Endothelial cell of umbilical vein (primary cell): ENCODE data around the gene SNRNP35. TPM values are rescaled to one million over a fixed set of nuclear protein-coding genes. Genes with fewer than 3 reads are reported as not detected.
"Not testable (repeated sequence)": the region's sequence is repeated elsewhere in the genome, so short reads cannot be mapped to it uniquely, and the experiment has no call there.

Experiments used
- BruUV-seq: library from RNA; stranded (reverse); fragments of 400-500 nt; replicated peaks from 2 replicates; lab custom pipeline; 2021; lab: Mats Ljungman, UMichigan
- CTCF ChIA-PET: fragments of 300-600, 350-600 bp; sonication (Branson Sonifier 250); formaldehyde crosslinking; loops from one replicate; lab custom pipeline; 2021; ENCODE audit warnings: antibody characterized with exemption, inconsistent platforms; lab: Charles Lee
- POLR2A ChIA-PET: fragments of 300-600, 350-600 bp; sonication (Branson Sonifier 250); formaldehyde crosslinking; loops from one replicate; lab custom pipeline; 2021; ENCODE audit warnings: antibody characterized with exemption, inconsistent platforms; lab: Charles Lee
- DNase-seq: peaks from one replicate; pipeline ENCODE4 v3.0.0-alpha.2; 2011; ENCODE audit warnings: low read depth, low spot score
- FAIRE-seq: peaks from 2 replicates; lab custom pipeline; 2011; peaks lifted over from hg19 to GRCh38; lab: Jason Lieb, UNC
- H2AFZ ChIP-seq: 2 replicates; pipeline ENCODE4 v1.6.0; 2012; ENCODE audit warnings: low read depth, low read length, control low read depth, inconsistent platforms
- H3K27ac ChIP-seq: 2 replicates; pipeline ENCODE4 v1.5.1; 2011; ENCODE audit warnings: low read depth, mild to moderate bottlenecking, control low read depth, low read length, moderate library complexity; ENCODE audit not compliant: insufficient read depth
- H3K27me3 ChIP-seq, 2 experiments: 2 replicates each; pipeline versions ENCODE4 v1.6.0 to v1.6.1; 2011; ENCODE audit warnings: low read length in 2 of 2, mixed read lengths in 1 of 2; ENCODE audit not compliant: control insufficient read depth in 2 of 2, insufficient read depth in 2 of 2
- H3K36me3 ChIP-seq, 2 experiments: 2 replicates in 1 of 2; 3 replicates in 1 of 2; pipeline ENCODE4 v1.5.1; 2011; ENCODE audit warnings: low read length in 2 of 2, mild to moderate bottlenecking in 1 of 2, moderate library complexity in 1 of 2; ENCODE audit not compliant: control insufficient read depth in 2 of 2, insufficient read depth in 2 of 2; ENCODE audit errors: extremely low read depth in 1 of 2
- H3K4me1 ChIP-seq: 3 replicates; pipeline ENCODE4 v1.5.1; 2011; ENCODE audit warnings: mild to moderate bottlenecking, low read length; ENCODE audit not compliant: control insufficient read depth, insufficient read depth; ENCODE audit errors: extremely low read depth
- H3K4me2 ChIP-seq: 2 replicates; pipeline ENCODE4 v1.6.1; 2011; ENCODE audit warnings: low read length, control low read depth, mixed read lengths; ENCODE audit not compliant: insufficient read depth
- H3K4me3 ChIP-seq, 3 experiments: fragments of 200-600 bp in 1 of 3; sonication (generic), shearing (Covaris generic) in 1 of 3; replicated peaks in 1 of 3; 2 replicates each; pipeline ENCODE4 v1.5.1; 2011 to 2016; ENCODE audit warnings: control low read depth in 3 of 3, low read length in 3 of 3, mild to moderate bottlenecking in 2 of 3, inconsistent platforms in 1 of 3, low read depth in 1 of 3, moderate library complexity in 1 of 3; ENCODE audit not compliant: insufficient read depth in 1 of 3
- H3K79me2 ChIP-seq: 2 replicates; pipeline ENCODE4 v1.6.0; 2012; ENCODE audit warnings: low read length, inconsistent platforms; ENCODE audit not compliant: control insufficient read depth, insufficient read depth
- H3K9ac ChIP-seq: replicated peaks from 2 replicates; pipeline ENCODE3; 2011; ENCODE audit warnings: low read length, control low read depth; ENCODE audit not compliant: insufficient read depth; ENCODE audit errors: extremely low read depth
- H3K9me1 ChIP-seq: replicated peaks from 3 replicates; pipeline ENCODE4 v1.6.0; 2011; ENCODE audit warnings: mild to moderate bottlenecking, low read length; ENCODE audit not compliant: control insufficient read depth, insufficient read depth; ENCODE audit errors: extremely low read depth
- H3K9me3 ChIP-seq: replicated peaks from 2 replicates; pipeline ENCODE4 v1.5.1; 2012; ENCODE audit warnings: low read length, inconsistent platforms; ENCODE audit not compliant: control insufficient read depth, insufficient read depth
- H4K20me1 ChIP-seq: replicated peaks from 2 replicates; pipeline ENCODE3; 2011; ENCODE audit warnings: mild to moderate bottlenecking, low read length; ENCODE audit not compliant: control insufficient read depth, insufficient read depth; ENCODE audit errors: extremely low read depth
- CTCF ChIP-seq, 2 donors: IDR thresholded peaks; 1 replicate in 1 of 2; 2 replicates in 1 of 2; pipeline ENCODE4 v1.5.1; 2011; ENCODE audit warnings: low read length in 2 of 2, mild to moderate bottlenecking in 2 of 2, moderate library complexity in 2 of 2, control low read depth in 1 of 2, inconsistent platforms in 1 of 2, low read depth in 1 of 2; ENCODE audit not compliant: insufficient read depth in 1 of 2; ENCODE audit errors: extremely low read depth in 1 of 2
- EZH2 ChIP-seq: IDR thresholded peaks from 2 replicates; pipeline ENCODE4 v1.6.1; 2012; ENCODE audit warnings: borderline replicate concordance, low read depth, mild to moderate bottlenecking, moderate library complexity, low read length, inconsistent platforms; ENCODE audit not compliant: severe bottlenecking
- FOS ChIP-seq: IDR thresholded peaks from 2 replicates; pipeline ENCODE4 v1.6.1; 2011; ENCODE audit warnings: mild to moderate bottlenecking, low read length, moderate library complexity, borderline replicate concordance; ENCODE audit not compliant: insufficient read depth
- GATA2 ChIP-seq: IDR thresholded peaks from 2 replicates; pipeline ENCODE4 v1.7.0; 2011; ENCODE audit warnings: low read depth, mild to moderate bottlenecking, moderate library complexity, mixed read lengths, low read length; ENCODE audit not compliant: insufficient read length, insufficient read depth
- JUN ChIP-seq: IDR thresholded peaks from 2 replicates; pipeline ENCODE4 v1.6.1; 2011; ENCODE audit warnings: borderline replicate concordance, low read depth; ENCODE audit not compliant: insufficient read length, insufficient read depth
- MAX ChIP-seq: IDR thresholded peaks from 2 replicates; pipeline ENCODE4 v1.6.1; 2011; ENCODE audit not compliant: insufficient read depth, insufficient read length
- MYC ChIP-seq: IDR thresholded peaks from one replicate; pipeline ENCODE4 v1.6.1; 2011; ENCODE audit warnings: mild to moderate bottlenecking, low read depth, low read length
- POLR2A ChIP-seq: IDR thresholded peaks from 2 replicates; pipeline ENCODE4 v1.6.1; 2012; ENCODE audit warnings: low read depth, mild to moderate bottlenecking, control low read depth, low read length
- POLR2AphosphoS5 ChIP-seq: IDR thresholded peaks from 2 replicates; pipeline ENCODE4 v1.6.1; 2012; ENCODE audit warnings: low read depth, mild to moderate bottlenecking, control low read depth, low read length, moderate library complexity; ENCODE audit not compliant: insufficient read depth
- dilution Hi-C: fragments of 300-500 bp; cut with MboI; formaldehyde crosslinking; loops from one replicate; pipeline ENCODE4 v1.15.0; 2019; ENCODE audit warnings: low sequenced_read_pairs; ENCODE audit not compliant: extremely low pct_ligation_motif_present
- intact Hi-C: fragments of 100-400 bp; cut with micrococcal nuclease; formaldehyde crosslinking; loops from one replicate; pipeline ENCODE4 v1.10.0; 2022
- polyA plus RNA-seq, 4 experiments: library from polyadenylated mRNA; depleted of rRNA in 3 of 4; stranded (reverse) in 3 of 4; unstranded in 1 of 4; fragments of >200 nt; gene quantifications; 2 replicates each; pipeline versions ENCODE4 v1.2.1 to v1.2.3, GENCODE V29; 2011 to 2012; ENCODE audit warnings: missing spikeins in 1 of 4
- total RNA-seq: library from RNA; stranded (reverse); gene quantifications from 2 replicates; pipeline ENCODE4 v1.2.3, GENCODE V29; 2021

The SNRNP35 gene
- total and polyA plus RNA-seq, 2 donors (not counting 3 experiments of a cell fraction or from before 2014, with no cell fraction given), result 15.9 to 30.6 TPM

- H3K4me1 ChIP-seq, result no peaks in the 10 kb centered on the region
- no peak for TF ChIP-seq GATA2
- TF ChIP-seq POLR2A, result no peak
- TF ChIP-seq CTCF (IDR thresholded peaks at IDR 0.05; ENCODE audit: extremely low read depth in 1 of 2, insufficient read depth in 1 of 2, low read depth in 1 of 2, low read length in 2 of 2), result no peak
- no peak for TF ChIP-seq POLR2AphosphoS5
- no peak for TF ChIP-seq EZH2
- no peak for TF ChIP-seq MYC
- no peak for TF ChIP-seq MAX
- TF ChIP-seq JUN, result no peak
- TF ChIP-seq FOS, result no peak
- no peaks in the 10 kb centered on the region for H3K36me3 ChIP-seq
- FAIRE-seq, result no peak
- H3K79me2 ChIP-seq, result no peaks in the 10 kb centered on the region
- no peaks in the 10 kb centered on the region for H3K9me3 ChIP-seq
- no peak for DNase-seq
- no peak overlapping the region for H3K27ac ChIP-seq
- no peak overlapping the region for H3K9ac ChIP-seq
- no peak overlapping the region for H3K4me2 ChIP-seq
- no peaks in the 10 kb centered on the region for H3K9me1 ChIP-seq
- no peak overlapping the region for H2AFZ ChIP-seq
- ChIA-PET CTCF (interaction anchor here (1.1 kb wide), 1 partner anchor 15 kb away, joined by 3 read pairs; no protein-coding TSS in a partner anchor), POLR2A (no interaction called here)
- intact Hi-C loops, result no loop called here
- H3K27me3 ChIP-seq, result no peaks in the 10 kb centered on the region
- H4K20me1 ChIP-seq, result no peaks in the 10 kb centered on the region
- no TSS peak for BruUV-seq
- no peak overlapping the region for H3K4me3 ChIP-seq
- dilution Hi-C loops, result no loop called here
These were observed 4.8 kb upstream of the SNRNP35 start for GRCh38 chr12:123453165-123453564.

GRCh38 chr12:123463174-123463573, 5.2 kb downstream of the SNRNP35 start:
- H3K4me1 ChIP-seq, dilution Hi-C loops, H4K20me1 ChIP-seq, intact Hi-C loops, BruUV-seq, H3K9ac ChIP-seq, H2AFZ ChIP-seq, H3K4me3 ChIP-seq, H3K27ac ChIP-seq, H3K9me3 ChIP-seq, H3K9me1 ChIP-seq, H3K27me3 ChIP-seq, FAIRE-seq, H3K36me3 ChIP-seq, DNase-seq, H3K4me2 ChIP-seq: not testable (repeated sequence)
- POLR2A ChIA-PET, result interaction anchor here (0.7 kb wide), 1 partner anchor 60 kb away, joined by 4 read pairs; no protein-coding TSS in a partner anchor
- CTCF ChIA-PET, result interaction anchor here (0.8 kb wide), 1 partner anchor 8 kb away, joined by 3 read pairs; no protein-coding TSS in a partner anchor
- H3K79me2 ChIP-seq, result peaks cover 31% of the 10 kb centered on the region
